AG04450 (cell line): ENCODE measurements around the gene SCYGR3. TPM values are rescaled to one million over a fixed set of nuclear protein-coding genes. Genes with fewer than 3 reads are reported as not detected.

Source experiments
- CTCF ChIA-PET: fragments of 300-600, 350-600 bp; formaldehyde crosslinking; extraction: SDS; loops from one replicate; lab custom pipeline; 2022; ENCODE audit warnings: antibody characterized with exemption, inconsistent platforms; lab: Charles Lee
- POLR2A ChIA-PET: fragments of 350-600 bp; formaldehyde crosslinking; extraction: SDS; loops from one replicate; lab custom pipeline; 2021; ENCODE audit warnings: antibody characterized with exemption, inconsistent platforms; lab: Yijun Ruan, JAX
- DNase-seq: peaks from one replicate; pipeline ENCODE4 v3.0.0-alpha.2; 2011; ENCODE audit warnings: low read depth, low spot score
- H3K27ac ChIP-seq: one replicate; pipeline ENCODE4 v1.5.1; 2012; ENCODE audit warnings: low read depth, low read length, control low read depth
- H3K27me3 ChIP-seq: one replicate; pipeline ENCODE4 v1.6.0; 2012; ENCODE audit warnings: low read length; ENCODE audit not compliant: control insufficient read depth, insufficient read depth
- H3K4me3 ChIP-seq: 2 replicates; pipeline ENCODE4 v1.5.1; 2011; ENCODE audit warnings: mild to moderate bottlenecking, low read depth, low read length, control low read depth
- H3K9me3 ChIP-seq: 2 replicates; pipeline ENCODE4 v1.5.1; 2012; ENCODE audit warnings: low read length; ENCODE audit not compliant: control insufficient read depth, insufficient read depth
- CTCF ChIP-seq: IDR thresholded peaks from 2 replicates; pipeline ENCODE4 v1.5.1; 2011; ENCODE audit warnings: low read depth, low read length, control low read depth, inconsistent platforms
- polyA minus RNA-seq: library from RNA; depleted of rRNA, polyadenylated mRNA; stranded (reverse); fragments of >200 nt; gene quantifications from 2 replicates; pipeline ENCODE4 v1.2.3, GENCODE V29; 2011; rRNA and poly(A)+ RNA removed
- polyA plus RNA-seq: library from polyadenylated mRNA; depleted of rRNA; stranded (reverse); fragments of >200 nt; gene quantifications from 2 replicates; pipeline ENCODE4 v1.2.3, GENCODE V29; 2011; rRNA removed

The SCYGR3 gene
- polyA plus RNA-seq: not detected in 2 replicates
- not detected in 2 replicates for polyA minus RNA-seq

GRCh38 chr2:227614740-227615139 lies at the start of gene SCYGR3:
TSS of gene SCYGR3 (minus strand) at chr2:227614840. CDS start at chr2:227614840, 0 bp downstream.
- H3K27ac ChIP-seq: no peak within 1 kb of the TSS
- no peaks in the 10 kb centered on the region for H3K27me3 ChIP-seq
- H3K4me3 ChIP-seq: no peak within 1 kb of the TSS
- H3K9me3 ChIP-seq: no peaks in the 10 kb centered on the region; the same call in 1 of the 2 replicates
- no peak for TF ChIP-seq CTCF
- DNase-seq: no peak
- POLR2A ChIA-PET: no interaction called here
- CTCF ChIA-PET: no interaction called here

- no peak overlapping the region for H3K27ac ChIP-seq
- no peak for DNase-seq
- H3K9me3 ChIP-seq: no peaks in the 10 kb centered on the region
- no peak for TF ChIP-seq CTCF
- POLR2A ChIA-PET: no interaction called here
- peaks cover 3% of the 10 kb centered on the region for H3K27me3 ChIP-seq
- CTCF ChIA-PET: interaction anchor here (1.8 kb wide), 1 partner anchor 104 kb away, joined by 9 read pairs; no protein-coding TSS in a partner anchor
- no peak overlapping the region for H3K4me3 ChIP-seq
Observed at GRCh38 chr2:227661827-227662226, 47.2 kb upstream of the SCYGR3 start.

- Histone ChIP-seq H3K9me3 (no peaks in the 10 kb centered on the region), H3K4me3 (no peak overlapping the region), H3K27me3 (peaks cover 3% of the 10 kb centered on the region), H3K27ac (no peak overlapping the region)
- no peak for TF ChIP-seq CTCF
- DNase-seq: no peak
- ChIA-PET CTCF (interaction anchor here (1.5 to 1.8 kb wide), 2 partner anchors 12 to 224 kb away, joined by 3 to 4 read pairs; no protein-coding TSS in a partner anchor), POLR2A (no interaction called here)
Observed at GRCh38 chr2:227661025-227661649, 46.5 kb upstream of the SCYGR3 start.

- no peak for DNase-seq
- Histone ChIP-seq H3K4me3 (no peak overlapping the region), H3K9me3 (no peaks in the 10 kb centered on the region), H3K27ac (no peak overlapping the region), H3K27me3 (no peaks in the 10 kb centered on the region)
- ChIA-PET CTCF (interaction anchor here (0.7 to 4.6 kb wide), 36 partner anchors 9 to 1001 kb away, joined by 3 to 92 read pairs (median 5); partner anchors contain the start of gene DAW1), POLR2A (no interaction called here)
- TF ChIP-seq CTCF: no peak
Observed at GRCh38 chr2:227657199-227657845, 42.7 kb upstream of the SCYGR3 start.

- TF ChIP-seq CTCF: no peak
- POLR2A ChIA-PET: no interaction called here
- H3K27ac ChIP-seq: no peak overlapping the region
Observed at GRCh38 chr2:227655454-227655853, 40.8 kb upstream of the SCYGR3 start.

More at GRCh38 chr2:227655454-227655853, 40.8 kb upstream of the SCYGR3 start:
- Histone ChIP-seq H3K9me3 (no peaks in the 10 kb centered on the region), H3K4me3 (no peak overlapping the region), H3K27me3 (no peaks in the 10 kb centered on the region)
- CTCF ChIA-PET: no interaction called here
- DNase-seq: peak; percentile 8
